ENCODE measurements around the gene TNFSF12.

Gene TNFSF12

DNA sequence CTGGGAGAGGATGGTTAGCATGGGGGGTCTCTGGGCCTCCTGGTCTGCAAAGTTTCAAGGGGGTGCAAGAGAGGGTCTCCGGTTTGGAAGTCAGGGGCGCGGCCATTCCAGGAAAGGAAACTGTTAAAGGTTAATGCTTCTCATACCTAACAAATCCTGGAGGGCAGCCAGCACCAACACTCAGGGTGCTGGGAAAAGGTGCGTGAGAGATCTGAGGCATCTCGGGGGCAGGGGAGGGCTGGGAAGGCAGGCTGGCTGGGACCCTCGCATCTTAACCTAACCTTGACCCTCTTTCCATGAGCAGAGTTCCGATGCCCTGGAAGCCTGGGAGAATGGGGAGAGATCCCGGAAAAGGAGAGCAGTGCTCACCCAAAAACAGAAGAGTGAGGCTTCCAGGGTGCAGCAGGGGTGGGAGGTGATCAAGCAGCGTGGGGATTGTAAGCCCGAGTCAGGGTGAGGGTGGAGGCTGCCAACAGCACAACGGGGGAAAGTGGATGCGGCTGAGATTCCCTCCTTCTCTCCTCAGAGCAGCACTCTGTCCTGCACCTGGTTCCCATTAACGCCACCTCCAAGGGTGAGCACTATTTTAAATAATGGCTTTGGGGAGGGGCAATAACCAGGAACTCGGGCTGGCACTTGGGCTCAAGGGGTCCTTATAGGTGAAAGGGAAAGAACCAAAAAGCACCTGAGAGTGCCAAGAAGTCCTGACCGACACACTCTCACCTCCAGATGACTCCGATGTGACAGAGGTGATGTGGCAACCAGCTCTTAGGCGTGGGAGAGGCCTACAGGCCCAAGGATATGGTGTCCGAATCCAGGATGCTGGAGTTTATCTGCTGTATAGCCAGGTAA is 10.7 kb downstream of the TNFSF12 start:
- no peak overlapping the region for H3K9ac ChIP-seq (ENCODE audit: low read length)
- no peak overlapping the region for H3K27ac ChIP-seq (ENCODE audit: low read length)
- H3K27me3 ChIP-seq (ENCODE audit: control insufficient read depth, insufficient read depth, low read length) = no peaks in the 10 kb centered on the region
- H3K4me3 ChIP-seq (ENCODE audit: low read length) = no peak overlapping the region
- H3K36me3 ChIP-seq (ENCODE audit: control insufficient read depth, low read depth, low read length) = peaks cover 8% of the 10 kb centered on the region
- no peaks in the 10 kb centered on the region for H3K9me3 ChIP-seq (ENCODE audit: control insufficient read depth, low read depth, low read length)
- H3K4me1 ChIP-seq (ENCODE audit: control insufficient read depth, low read depth, low read length) = peaks cover 31% of the 10 kb centered on the region

GRCh38 chr17:7560172-7561027 is 11.5 kb downstream of the TNFSF12 start:
- H3K4me3 ChIP-seq (ENCODE audit: low read length) = peak overlapping the region; percentile 86
- H3K9me3 ChIP-seq (ENCODE audit: control insufficient read depth, low read depth, low read length) = no peaks in the 10 kb centered on the region
- no peak overlapping the region for H3K27ac ChIP-seq (ENCODE audit: low read length)
- no peaks in the 10 kb centered on the region for H3K27me3 ChIP-seq (ENCODE audit: control insufficient read depth, insufficient read depth, low read length)
- peaks cover 31% of the 10 kb centered on the region for H3K4me1 ChIP-seq (ENCODE audit: control insufficient read depth, low read depth, low read length)
- peak overlapping the region; percentile 48 for H3K9ac ChIP-seq (ENCODE audit: low read length)
- H3K36me3 ChIP-seq (ENCODE audit: control insufficient read depth, low read depth, low read length) = peaks cover 17% of the 10 kb centered on the region

GRCh38 chr17:7561028-7561575 is 12.2 kb downstream of the TNFSF12 start:
- Histone ChIP-seq H3K4me3 (ENCODE audit: low read length) (peak overlapping the region; percentile 86), H3K27ac (ENCODE audit: low read length) (peak overlapping the region; percentile 61), H3K27me3 (ENCODE audit: control insufficient read depth, insufficient read depth, low read length) (no peaks in the 10 kb centered on the region), H3K9me3 (ENCODE audit: control insufficient read depth, low read depth, low read length) (no peaks in the 10 kb centered on the region), H3K9ac (ENCODE audit: low read length) (peak overlapping the region; percentile 80), H3K36me3 (ENCODE audit: control insufficient read depth, low read depth, low read length) (peaks cover 24% of the 10 kb centered on the region), H3K4me1 (ENCODE audit: control insufficient read depth, low read depth, low read length) (peaks cover 31% of the 10 kb centered on the region)

DNA sequence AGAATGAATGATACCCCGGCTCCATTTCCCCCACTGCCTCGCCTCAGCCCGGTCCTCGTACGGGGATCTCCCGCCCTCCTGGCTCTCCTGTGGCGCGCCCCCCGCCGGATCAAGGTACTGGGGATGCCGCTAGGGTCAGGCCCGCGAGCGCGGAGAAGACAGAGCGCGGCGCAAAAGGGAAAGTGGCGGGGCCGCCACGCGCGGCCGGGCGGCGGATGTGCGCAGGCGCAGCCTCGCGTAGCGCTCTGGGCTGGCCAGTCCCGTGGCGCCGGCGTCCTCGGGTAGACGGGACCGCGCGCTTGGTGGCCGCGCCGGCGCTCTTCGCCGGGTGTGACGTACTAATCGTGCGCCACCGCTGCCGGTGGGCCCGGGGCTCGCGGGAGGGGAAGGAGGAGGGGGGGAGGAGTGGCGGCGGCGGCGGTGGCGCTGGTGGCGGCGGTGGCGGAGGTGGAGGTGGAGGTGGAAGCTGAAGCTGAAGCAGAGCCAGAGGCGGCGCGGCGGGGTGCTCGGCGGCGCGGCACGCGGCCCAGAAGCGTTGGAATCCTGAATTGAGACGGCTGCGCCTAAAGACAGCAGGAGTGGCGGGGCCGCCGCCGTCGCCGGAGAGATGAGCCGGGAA is 12.8 kb downstream of the TNFSF12 start, which contains the start of gene SENP3:
Gene SENP3, plus strand, starts transcription at position 331 of the 619 bp plus-strand sequence. CDS start 1,158 bp downstream, outside the sequence.
- H3K27me3 ChIP-seq (ENCODE audit: control insufficient read depth, insufficient read depth, low read length) = no peaks in the 10 kb centered on the region
- H3K36me3 ChIP-seq (ENCODE audit: control insufficient read depth, low read depth, low read length) = peaks cover 27% of the 10 kb centered on the region
- H3K4me1 ChIP-seq (ENCODE audit: control insufficient read depth, low read depth, low read length) = peaks cover 31% of the 10 kb centered on the region
- H3K9me3 ChIP-seq (ENCODE audit: control insufficient read depth, low read depth, low read length) = no peaks in the 10 kb centered on the region
- peak within 1 kb of the TSS; percentile 80 for H3K9ac ChIP-seq (ENCODE audit: low read length)
- H3K4me3 ChIP-seq (ENCODE audit: low read length) = peak within 1 kb of the TSS; percentile 86
- H3K27ac ChIP-seq (ENCODE audit: low read length) = peak within 1 kb of the TSS; percentile 61

DNA sequence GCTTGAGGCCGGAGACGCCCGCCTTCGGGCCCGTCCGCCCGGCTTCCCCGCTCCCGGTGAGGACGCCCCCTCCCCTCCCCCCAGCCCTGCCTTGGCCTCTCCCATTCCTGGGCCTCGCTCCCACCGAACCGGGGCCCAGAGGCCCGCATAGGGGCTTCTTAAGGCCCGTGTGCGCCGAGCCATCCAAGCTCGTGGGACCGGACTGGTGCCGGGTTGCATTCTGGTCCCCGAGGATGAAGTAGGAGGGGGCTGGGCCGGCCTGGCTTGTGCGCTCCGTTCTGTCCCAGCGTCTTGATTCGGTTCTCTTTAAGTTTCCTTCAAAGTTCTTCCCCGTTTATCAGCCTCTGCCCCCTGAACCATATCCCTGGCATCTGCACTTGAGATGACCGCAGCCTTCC is 13.3 kb downstream of the TNFSF12 start:
- Histone ChIP-seq H3K4me3 (ENCODE audit: low read length) (peak overlapping the region; percentile 86), H3K4me1 (ENCODE audit: control insufficient read depth, low read depth, low read length) (peaks cover 29% of the 10 kb centered on the region), H3K27me3 (ENCODE audit: control insufficient read depth, insufficient read depth, low read length) (no peaks in the 10 kb centered on the region), H3K9ac (ENCODE audit: low read length) (peak overlapping the region; percentile 80), H3K9me3 (ENCODE audit: control insufficient read depth, low read depth, low read length) (no peaks in the 10 kb centered on the region), H3K36me3 (ENCODE audit: control insufficient read depth, low read depth, low read length) (peaks cover 32% of the 10 kb centered on the region), H3K27ac (ENCODE audit: low read length) (no peak overlapping the region)

DNA sequence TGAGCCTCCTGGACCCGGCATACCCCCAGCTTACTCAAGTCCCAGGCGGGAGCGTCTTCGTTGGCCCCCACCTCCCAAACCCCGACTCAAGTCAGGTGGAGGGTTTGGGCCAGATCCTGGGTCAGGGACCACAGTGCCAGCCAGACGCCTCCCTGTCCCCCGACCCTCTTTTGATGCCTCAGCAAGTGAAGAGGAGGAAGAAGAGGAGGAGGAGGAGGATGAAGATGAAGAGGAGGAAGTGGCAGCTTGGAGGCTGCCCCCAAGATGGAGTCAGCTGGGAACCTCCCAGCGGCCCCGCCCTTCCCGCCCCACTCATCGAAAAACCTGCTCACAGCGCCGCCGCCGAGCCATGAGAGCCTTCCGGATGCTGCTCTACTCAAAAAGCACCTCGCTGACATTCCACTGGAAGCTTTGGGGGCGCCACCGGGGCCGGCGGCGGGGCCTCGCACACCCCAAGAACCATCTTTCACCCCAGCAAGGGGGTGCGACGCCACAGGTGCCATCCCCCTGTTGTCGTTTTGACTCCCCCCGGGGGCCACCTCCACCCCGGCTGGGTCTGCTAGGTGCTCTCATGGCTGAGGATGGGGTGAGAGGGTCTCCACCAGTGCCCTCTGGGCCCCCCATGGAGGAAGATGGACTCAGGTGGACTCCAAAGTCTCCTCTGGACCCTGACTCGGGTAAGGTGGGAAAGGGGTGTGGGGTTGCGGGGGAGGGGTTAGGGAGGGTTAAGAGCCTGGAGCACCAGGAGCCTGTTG is 14.4 kb downstream of the TNFSF12 start:
- Histone ChIP-seq H3K27ac (ENCODE audit: low read length) (no peak overlapping the region), H3K27me3 (ENCODE audit: control insufficient read depth, insufficient read depth, low read length) (no peaks in the 10 kb centered on the region), H3K36me3 (ENCODE audit: control insufficient read depth, low read depth, low read length) (peaks cover 37% of the 10 kb centered on the region), H3K9ac (ENCODE audit: low read length) (no peak overlapping the region), H3K4me3 (ENCODE audit: low read length) (peak overlapping the region; percentile 86), H3K9me3 (ENCODE audit: control insufficient read depth, low read depth, low read length) (no peaks in the 10 kb centered on the region), H3K4me1 (ENCODE audit: control insufficient read depth, low read depth, low read length) (peaks cover 18% of the 10 kb centered on the region)

DNA sequence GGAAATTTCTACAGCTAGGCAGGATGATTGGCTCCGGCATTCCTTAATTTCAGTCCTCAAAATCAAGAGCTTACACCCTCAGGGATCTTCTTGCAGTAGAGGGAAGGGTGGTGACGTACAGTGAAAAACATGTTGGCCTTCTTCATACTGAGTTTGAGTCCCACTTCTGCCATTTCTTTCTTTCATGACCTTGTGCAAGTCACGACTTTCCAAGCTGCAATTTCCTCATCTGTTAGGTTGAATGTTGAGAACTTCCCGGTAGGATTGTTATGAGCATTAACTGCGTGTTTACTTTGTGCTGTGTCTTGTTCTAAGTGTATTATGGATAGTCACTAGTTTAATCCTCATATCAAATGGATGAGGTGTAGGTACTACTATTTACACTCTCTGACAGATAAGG is 20.7 kb downstream of the TNFSF12 start:
- no peaks in the 10 kb centered on the region for H3K27me3 ChIP-seq (ENCODE audit: control insufficient read depth, insufficient read depth, low read length)
- H3K27ac ChIP-seq (ENCODE audit: low read length) = no peak overlapping the region
- peaks cover 7% of the 10 kb centered on the region for H3K4me1 ChIP-seq (ENCODE audit: control insufficient read depth, low read depth, low read length)
- H3K9ac ChIP-seq (ENCODE audit: low read length) = no peak overlapping the region
- no peaks in the 10 kb centered on the region for H3K9me3 ChIP-seq (ENCODE audit: control insufficient read depth, low read depth, low read length)
- H3K4me3 ChIP-seq (ENCODE audit: low read length) = no peak overlapping the region
- H3K36me3 ChIP-seq (ENCODE audit: control insufficient read depth, low read depth, low read length) = peaks cover 61% of the 10 kb centered on the region

- H3K27me3 ChIP-seq (ENCODE audit: control insufficient read depth, insufficient read depth, low read length) = no peaks in the 10 kb centered on the region
- no peak overlapping the region for H3K9ac ChIP-seq (ENCODE audit: low read length)
- peaks cover 61% of the 10 kb centered on the region for H3K36me3 ChIP-seq (ENCODE audit: control insufficient read depth, low read depth, low read length)
- H3K4me1 ChIP-seq (ENCODE audit: control insufficient read depth, low read depth, low read length) = peaks cover 10% of the 10 kb centered on the region
- H3K27ac ChIP-seq (ENCODE audit: low read length) = no peak overlapping the region
- H3K4me3 ChIP-seq (ENCODE audit: low read length) = no peak overlapping the region
- H3K9me3 ChIP-seq (ENCODE audit: control insufficient read depth, low read depth, low read length) = no peaks in the 10 kb centered on the region
These were observed 21.5 kb downstream of the TNFSF12 start for GRCh38 chr17:7570351-7570750.

- peaks cover 64% of the 10 kb centered on the region for H3K36me3 ChIP-seq (ENCODE audit: control insufficient read depth, low read depth, low read length)
- H3K4me1 ChIP-seq (ENCODE audit: control insufficient read depth, low read depth, low read length) = peaks cover 13% of the 10 kb centered on the region
- H3K27ac ChIP-seq (ENCODE audit: low read length) = peak overlapping the region; percentile 59
- peak overlapping the region; percentile 72 for H3K9ac ChIP-seq (ENCODE audit: low read length)
- no peaks in the 10 kb centered on the region for H3K27me3 ChIP-seq (ENCODE audit: control insufficient read depth, insufficient read depth, low read length)
- no peaks in the 10 kb centered on the region for H3K9me3 ChIP-seq (ENCODE audit: control insufficient read depth, low read depth, low read length)
- H3K4me3 ChIP-seq (ENCODE audit: low read length) = peak overlapping the region; percentile 69
These were observed 23.4 kb downstream of the TNFSF12 start for GRCh38 chr17:7572338-7572587.

GRCh38 chr17:7572588-7573323 is 23.9 kb downstream of the TNFSF12 start:
- H3K27ac ChIP-seq (ENCODE audit: low read length) = peak overlapping the region; percentile 70
- peak overlapping the region; percentile 92 for H3K4me3 ChIP-seq (ENCODE audit: low read length)
- no peaks in the 10 kb centered on the region for H3K9me3 ChIP-seq (ENCODE audit: control insufficient read depth, low read depth, low read length)
- H3K4me1 ChIP-seq (ENCODE audit: control insufficient read depth, low read depth, low read length) = peaks cover 13% of the 10 kb centered on the region
- H3K36me3 ChIP-seq (ENCODE audit: control insufficient read depth, low read depth, low read length) = peaks cover 64% of the 10 kb centered on the region
- H3K9ac ChIP-seq (ENCODE audit: low read length) = peak overlapping the region; percentile 98
- H3K27me3 ChIP-seq (ENCODE audit: control insufficient read depth, insufficient read depth, low read length) = no peaks in the 10 kb centered on the region

Data from iPS-18a (cell line).